ENCODE results near the gene PTBP3. TPM values are rescaled to one million over a fixed set of nuclear protein-coding genes. Genes with fewer than 3 reads are reported as not detected.

Gene PTBP3
- total RNA-seq, 4 donors from 2014 or later, result 9.9 to 54.7 (median 18.7) TPM

- intact Hi-C loops (cut with DNase I; ENCODE audit: low total_unique reads), result loop anchor here (2.0 to 10.0 kb wide), 4 partner anchors 155 to 697 kb away; partner anchors contain the start of genes DNAJC25, INIP and SUSD1
- H3K4me1 ChIP-seq, result peaks cover 16 to 22% of the 10 kb centered on the region in 2 donors
These were observed 1.2 kb downstream of the PTBP3 start for GRCh38 chr9:112332214-112332613.

GRCh38 chr9:112331674-112331952 lies 1.8 kb downstream of the PTBP3 start:
- TF ChIP-seq POLR2A (IDR thresholded peaks at IDR 0.05) (no peak), CTCF (IDR thresholded peaks at IDR 0.05 in 4 of 5, conservative IDR thresholded peaks at IDR 0.05 in 1 of 5) (no peak)
- no peaks in the 10 kb centered on the region for H3K9me3 ChIP-seq
- intact Hi-C loops (cut with DNase I; ENCODE audit: low total_unique reads) (loop anchor here (5.0 to 10.0 kb wide), 3 partner anchors 154 to 697 kb away; partner anchors contain the start of genes DNAJC25 and SUSD1), in situ Hi-C loops (cut with MboI; ENCODE audit: low sequenced_read_pairs in 4 of 4) (no loop called here)
- H3K4me3 ChIP-seq, result peak overlapping the region in 1 of 4 donors; percentile 0
- no peaks in the 10 kb centered on the region for H3K27me3 ChIP-seq
- DNase-seq (no peak), ATAC-seq (no peak)
- no peaks in the 10 kb centered on the region for H3K36me3 ChIP-seq
- peaks cover 16 to 22% of the 10 kb centered on the region in 2 donors for H3K4me1 ChIP-seq
- no peak overlapping the region for H3K27ac ChIP-seq

More at GRCh38 chr9:112332214-112332613, 1.2 kb downstream of the PTBP3 start:
- H3K36me3 ChIP-seq, result no peaks in the 10 kb centered on the region
- in situ Hi-C loops (cut with MboI; ENCODE audit: low sequenced_read_pairs in 4 of 4), result no loop called here
- no peaks in the 10 kb centered on the region for H3K9me3 ChIP-seq
- ATAC-seq, result no peak
- TF ChIP-seq CTCF (IDR thresholded peaks at IDR 0.05 in 4 of 5, conservative IDR thresholded peaks at IDR 0.05 in 1 of 5), result no peak
- H3K27me3 ChIP-seq, result no peaks in the 10 kb centered on the region
- no peak for DNase-seq
- peak overlapping the region; percentile 84 to 99 (median 97) for H3K27ac ChIP-seq
- peak overlapping the region; percentile 67 to 96 (median 88) for H3K4me3 ChIP-seq

- H3K9me3 ChIP-seq, result no peaks in the 10 kb centered on the region
- H3K36me3 ChIP-seq, result no peaks in the 10 kb centered on the region
- no peaks in the 10 kb centered on the region for H3K27me3 ChIP-seq
- TF ChIP-seq POLR2A (IDR thresholded peaks at IDR 0.05), result no peak
- TF ChIP-seq CTCF (IDR thresholded peaks at IDR 0.05 in 4 of 5, conservative IDR thresholded peaks at IDR 0.05 in 1 of 5), result no peak
- no peak overlapping the region for H3K27ac ChIP-seq
- no peak overlapping the region for H3K4me3 ChIP-seq
- peaks cover 16 to 21% of the 10 kb centered on the region in 2 donors for H3K4me1 ChIP-seq
- ATAC-seq (no peak), DNase-seq (no peak)
- in situ Hi-C loops (cut with MboI; ENCODE audit: low sequenced_read_pairs in 4 of 4) (no loop called here), intact Hi-C loops (cut with DNase I; ENCODE audit: low total_unique reads) (loop anchor here (5.0 kb wide), 1 partner anchor 36 kb away; no protein-coding TSS in a partner anchor)
These were observed 4.9 kb downstream of the PTBP3 start for GRCh38 chr9:112328545-112328944.

GRCh38 chr9:112327718-112328450 lies 5.5 kb downstream of the PTBP3 start:
- H3K4me1 ChIP-seq, result peaks cover 16 to 21% of the 10 kb centered on the region in 2 donors
- no peaks in the 10 kb centered on the region for H3K36me3 ChIP-seq
- TF ChIP-seq CTCF (IDR thresholded peaks at IDR 0.05 in 4 of 5, conservative IDR thresholded peaks at IDR 0.05 in 1 of 5) (no peak), POLR2A (IDR thresholded peaks at IDR 0.05) (no peak)
- no peaks in the 10 kb centered on the region for H3K27me3 ChIP-seq
- no peaks in the 10 kb centered on the region for H3K9me3 ChIP-seq
- no peak overlapping the region for H3K27ac ChIP-seq
- intact Hi-C loops (cut with DNase I; ENCODE audit: low total_unique reads), result loop anchor here (5.0 kb wide), 1 partner anchor 36 kb away; no protein-coding TSS in a partner anchor
- in situ Hi-C loops (cut with MboI; ENCODE audit: low sequenced_read_pairs in 4 of 4), result no loop called here
- no peak for ATAC-seq
- no peak overlapping the region for H3K4me3 ChIP-seq
- DNase-seq, result no peak

Data from gastrocnemius medialis (tissue), 4 donors.